HG03135 (cell line): ENCODE data around the gene ST8SIA5.

Experiments
- ATAC-seq: cut with Tn5 transposase; IDR thresholded peaks from one replicate; pipeline ENCODE4 v1.9.1; 2021; ENCODE audit warnings: mild to moderate bottlenecking, moderate library complexity; ENCODE audit not compliant: unreplicated experiment

ST8SIA5 gene

GRCh38 chr18:46748466-46748865, 8.4 kb downstream of the ST8SIA5 start:
- ATAC-seq = no peak

- ATAC-seq = no peak
Measured at GRCh38 chr18:46740046-46740445, 16.8 kb downstream of the ST8SIA5 start.

DNA sequence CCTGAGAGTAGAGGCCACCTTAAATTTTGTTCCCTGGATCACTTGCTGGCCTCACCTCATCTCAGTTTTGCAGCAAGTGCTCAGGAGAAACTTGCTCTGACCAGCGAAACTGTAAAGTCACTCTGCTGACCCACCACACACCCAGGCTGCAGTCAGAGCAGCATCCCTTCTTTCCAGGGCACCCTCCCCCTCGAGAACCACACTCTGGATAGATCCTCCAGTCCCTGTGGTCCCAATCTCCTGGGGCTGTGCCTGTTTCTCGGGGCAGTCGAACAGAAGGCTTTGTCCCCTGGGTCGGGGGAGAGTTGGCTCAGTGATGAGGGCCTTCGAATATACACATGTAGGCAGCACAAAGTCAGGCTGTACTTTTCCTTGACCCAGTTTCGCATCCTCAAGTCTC, 18.4 kb downstream of the ST8SIA5 start:
- no peak for ATAC-seq

DNA sequence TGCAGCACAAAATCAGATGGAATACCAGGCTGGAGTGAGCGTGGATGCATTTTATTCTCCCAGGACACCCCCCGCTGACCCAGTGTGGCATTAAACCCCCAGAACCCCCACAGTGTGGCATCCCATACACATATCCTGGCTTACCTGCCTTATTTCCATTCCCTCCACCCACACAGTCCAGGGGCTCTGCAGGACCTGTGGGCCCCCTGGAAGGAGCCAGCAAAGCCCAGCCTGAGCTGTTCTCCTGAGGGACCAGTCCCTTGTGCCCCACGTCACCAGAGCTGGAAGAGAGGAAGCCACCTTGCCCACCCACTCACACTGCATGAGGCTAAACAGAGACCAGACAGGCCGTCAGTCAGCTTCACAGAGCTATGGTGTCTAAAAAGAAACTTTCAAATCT, 20.1 kb downstream of the ST8SIA5 start:
- no peak for ATAC-seq

GRCh38 chr18:46736135-46736534, 20.7 kb downstream of the ST8SIA5 start:
- ATAC-seq = no peak

DNA sequence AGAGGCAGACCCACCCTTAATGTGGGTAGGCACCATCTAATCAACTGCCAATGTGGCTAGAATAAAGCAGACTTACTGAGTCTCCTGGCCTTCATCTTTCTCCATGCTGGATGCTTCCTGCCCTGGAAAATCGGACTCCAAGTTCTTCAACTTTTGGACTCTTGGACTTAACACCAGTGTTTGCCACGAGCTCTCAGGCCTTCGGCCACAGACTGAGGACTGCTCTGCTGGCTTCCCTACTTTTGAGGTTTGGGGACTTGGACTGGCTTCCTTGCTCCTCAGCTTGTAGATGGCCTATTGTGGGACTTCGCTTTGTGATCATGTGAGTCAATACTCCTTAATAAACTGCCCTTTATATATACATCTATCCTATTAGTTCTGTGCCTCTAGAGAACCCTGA, 21.9 kb downstream of the ST8SIA5 start:
- no peak for ATAC-seq

GRCh38 chr18:46733872-46734271, 23.0 kb downstream of the ST8SIA5 start:
- ATAC-seq = no peak

- no peak for ATAC-seq
Measured at GRCh38 chr18:46732801-46733200, 24.1 kb downstream of the ST8SIA5 start.

DNA sequence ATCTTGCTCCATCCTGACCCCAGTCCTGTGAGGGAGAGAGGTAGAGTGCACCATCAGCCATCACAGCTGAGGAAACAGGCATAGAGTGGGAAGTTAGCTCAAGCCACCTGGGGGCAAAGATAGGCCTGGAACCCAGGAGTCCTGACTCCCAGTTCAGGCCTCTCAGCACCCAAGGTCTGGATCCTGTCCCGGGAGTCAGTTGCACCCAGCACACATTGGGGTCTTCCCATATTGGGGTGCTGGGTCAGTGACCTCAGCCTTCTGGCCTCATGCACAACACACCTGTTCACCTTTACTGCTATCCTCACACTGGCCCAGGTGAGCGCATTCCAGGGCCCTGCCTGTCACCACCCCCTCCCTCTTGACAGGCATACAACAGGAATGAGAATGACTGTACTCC, 24.7 kb downstream of the ST8SIA5 start:
- ATAC-seq = no peak

GRCh38 chr18:46731316-46731715, 25.5 kb downstream of the ST8SIA5 start:
- no peak for ATAC-seq

DNA sequence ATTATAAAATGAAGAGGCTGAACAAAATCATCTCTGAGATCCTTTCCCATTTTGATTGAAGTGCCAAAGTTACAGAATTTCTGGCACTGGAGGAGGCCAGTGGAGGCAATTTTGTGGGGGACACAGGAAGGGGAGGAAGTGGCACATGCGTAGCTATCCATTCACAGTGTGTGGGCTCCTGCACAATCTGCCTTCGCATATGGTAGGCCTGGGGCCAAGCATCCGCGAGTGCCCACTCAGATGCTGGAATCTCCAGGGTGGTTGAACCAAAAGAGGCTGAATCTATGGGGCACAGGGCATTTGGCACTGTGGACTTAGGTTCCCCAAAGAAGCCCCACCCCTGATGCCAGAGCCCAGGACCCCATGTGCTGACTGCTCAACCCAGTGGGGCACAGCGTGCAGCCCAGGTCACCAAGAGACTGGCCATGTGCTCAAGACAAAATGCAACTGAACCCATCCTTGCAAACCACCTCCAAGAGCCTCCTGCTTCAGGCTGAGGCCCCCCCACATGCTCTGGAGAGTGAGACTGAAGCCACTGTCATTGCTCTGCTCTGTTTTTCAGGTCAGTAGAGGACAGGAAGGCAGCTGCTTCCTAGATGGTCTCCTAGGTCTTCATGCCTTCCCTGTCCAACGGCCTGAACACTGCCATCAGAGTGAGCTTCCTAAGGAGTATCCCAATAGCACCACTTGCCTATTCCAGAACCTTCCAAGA, 28.5 kb downstream of the ST8SIA5 start:
- ATAC-seq = no peak

GRCh38 chr18:46727177-46727576, 29.7 kb downstream of the ST8SIA5 start:
- ATAC-seq = no peak

DNA sequence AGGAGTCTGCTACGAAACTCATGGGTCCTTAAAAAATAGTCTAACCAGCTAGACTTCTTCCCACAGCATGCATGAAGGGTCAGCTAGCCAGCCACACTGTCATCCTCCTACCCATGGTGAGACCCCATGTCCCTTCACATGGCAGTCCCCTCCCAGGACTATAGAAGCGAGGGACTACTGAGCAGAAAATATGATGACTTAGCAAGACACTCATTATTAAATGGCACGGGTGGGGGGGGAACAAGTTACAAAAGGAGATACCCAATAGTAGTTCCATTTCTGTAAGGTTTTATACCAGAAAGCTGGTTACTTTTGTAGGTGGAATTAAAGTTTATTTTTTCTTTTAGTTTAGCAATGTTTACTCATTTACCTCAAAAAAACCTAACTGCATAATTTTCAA, 31.5 kb downstream of the ST8SIA5 start:
- ATAC-seq = no peak

GRCh38 chr18:46723856-46724415, 32.9 kb downstream of the ST8SIA5 start:
- no peak for ATAC-seq

DNA sequence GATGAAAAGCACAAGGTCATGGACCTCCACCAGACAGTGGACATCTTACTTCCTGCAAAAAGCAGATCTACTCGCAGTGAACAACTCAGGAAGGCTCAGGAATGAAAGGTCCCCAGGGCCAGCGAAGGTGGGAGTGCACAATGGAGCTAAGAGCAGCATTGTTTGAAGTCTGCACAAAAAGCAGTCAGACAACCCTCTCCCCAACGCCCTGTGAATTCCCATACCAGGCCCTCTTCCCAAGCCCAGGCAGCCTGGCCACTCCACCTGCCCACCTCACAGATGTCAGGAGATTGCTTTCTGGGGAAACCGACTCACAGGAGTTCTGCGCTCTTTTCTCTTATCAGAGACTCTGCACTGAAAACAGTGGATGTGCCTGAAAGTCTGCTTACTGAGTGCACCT, 34.8 kb downstream of the ST8SIA5 start:
- ATAC-seq = no peak

- no peak for ATAC-seq
Measured at GRCh38 chr18:46721331-46721730, 35.5 kb downstream of the ST8SIA5 start.

DNA sequence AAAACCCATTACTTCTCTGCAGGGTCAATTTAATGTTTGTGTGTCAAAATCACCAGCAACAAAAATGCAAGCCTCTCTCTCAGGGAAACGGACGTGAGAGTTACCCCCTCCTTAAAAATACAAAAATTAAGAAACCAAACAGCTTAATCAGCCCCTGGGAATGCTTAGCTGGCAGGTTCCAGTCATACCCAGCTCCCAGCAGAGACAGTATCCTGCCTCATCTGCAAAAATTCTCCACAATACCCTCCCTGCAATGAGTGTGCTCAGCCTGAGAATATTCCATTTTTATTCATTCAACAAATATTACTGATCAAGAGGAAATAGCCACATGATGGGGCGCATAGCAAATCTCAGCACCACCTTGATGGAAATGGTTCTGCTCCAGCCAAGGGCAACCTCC, 36.3 kb downstream of the ST8SIA5 start:
- no peak for ATAC-seq

DNA sequence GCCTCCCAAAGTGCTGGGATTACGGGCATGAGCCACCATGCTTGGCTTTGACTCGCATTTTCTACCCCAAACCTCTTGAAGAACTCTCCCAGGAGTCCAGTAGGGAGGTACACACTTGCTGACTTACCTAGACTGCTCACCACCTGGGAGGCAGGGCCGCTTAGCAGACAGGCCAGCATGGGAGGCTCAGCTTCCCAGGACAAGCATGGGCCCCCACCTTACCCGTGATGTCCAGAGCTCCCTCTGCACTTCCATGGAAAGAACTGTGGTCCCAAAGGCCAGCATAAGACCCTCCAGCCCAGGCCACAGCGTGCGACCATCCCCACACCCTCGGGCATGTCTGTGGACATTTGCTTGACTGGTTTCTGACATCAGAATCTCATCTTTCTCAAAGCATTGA, 36.8 kb downstream of the ST8SIA5 start:
- ATAC-seq = no peak

GRCh38 chr18:46719388-46719787, 37.5 kb downstream of the ST8SIA5 start:
- ATAC-seq = no peak

DNA sequence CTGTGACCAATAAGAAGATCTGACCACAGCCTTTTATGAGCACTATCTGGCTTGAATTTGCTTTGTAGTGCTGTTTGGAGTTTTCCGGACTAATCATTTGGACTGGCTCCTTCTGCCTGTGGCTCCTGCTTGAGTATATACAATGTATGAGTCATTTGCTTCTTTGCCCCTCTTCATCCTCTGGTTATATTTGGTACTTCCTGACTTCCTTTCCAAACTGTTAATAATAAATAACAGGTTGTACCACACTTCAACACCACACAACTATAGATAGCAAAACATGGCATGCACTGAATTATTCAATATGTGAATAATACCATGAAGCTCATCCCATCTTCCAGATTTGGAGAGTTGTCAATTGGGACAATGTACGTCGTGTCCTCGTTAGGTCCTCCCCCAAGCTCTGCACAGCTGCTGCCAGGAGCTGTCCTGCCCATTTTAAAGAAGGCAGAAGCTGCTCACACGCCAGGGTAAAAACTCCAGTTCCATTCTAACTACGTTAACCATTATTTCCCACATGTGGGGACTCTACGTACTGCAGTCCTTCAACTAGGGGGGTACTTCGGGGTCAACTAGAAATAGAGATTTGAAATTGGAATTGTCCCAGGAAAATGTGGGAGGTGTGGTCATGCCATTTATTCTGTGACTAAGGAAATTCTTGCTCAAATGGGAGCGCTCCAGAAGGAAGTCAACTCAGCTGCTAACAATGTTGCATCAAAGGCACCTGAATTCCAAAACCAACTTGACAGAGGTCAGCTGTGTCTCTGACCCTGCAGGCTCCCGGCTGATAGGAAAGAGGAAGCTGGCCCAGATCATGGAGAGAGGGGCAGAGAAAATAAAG, 38.1 kb downstream of the ST8SIA5 start:
- ATAC-seq = no peak

DNA sequence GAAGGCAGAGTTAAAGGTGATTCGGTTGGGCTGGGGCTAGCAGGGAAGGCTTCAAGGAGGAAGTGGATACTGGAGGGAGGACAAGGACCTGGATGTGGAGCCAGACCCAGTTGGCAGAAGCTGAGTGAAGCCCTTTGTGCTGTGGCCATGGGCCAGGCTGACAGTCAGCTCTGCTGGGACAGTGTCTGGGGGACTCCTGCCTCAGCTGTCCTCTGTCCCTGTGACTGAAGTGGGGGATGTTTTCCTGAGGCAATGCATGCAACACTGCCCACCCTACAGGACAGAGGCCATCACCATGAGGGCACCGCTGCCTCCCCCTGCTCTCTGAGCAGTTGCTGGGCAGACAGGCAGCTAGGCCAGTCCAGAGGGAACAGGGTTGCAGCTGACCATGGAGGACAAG, 40.0 kb downstream of the ST8SIA5 start:
- ATAC-seq = no peak

GRCh38 chr18:46716336-46716735, 40.5 kb downstream of the ST8SIA5 start:
- no peak for ATAC-seq
